Trophoblast cell (in vitro differentiated cells and primary cell): ENCODE measurements around the gene JPH3.

Experiments
- DNase-seq, 2 donors: peaks; one replicate each; pipeline ENCODE4 v3.0.0-alpha.2; 2016
- H2AFZ ChIP-seq: 2 replicates; pipeline ENCODE4 v1.6.1; 2013; ENCODE audit warnings: low read length, moderate library complexity, mild to moderate bottlenecking; ENCODE audit not compliant: insufficient read depth, poor library complexity
- H2AK5ac ChIP-seq: 2 replicates; pipeline ENCODE4 v1.6.1; 2013; ENCODE audit warnings: mild to moderate bottlenecking, low read length
- H2BK120ac ChIP-seq: 2 replicates; pipeline ENCODE4 v1.6.1; 2013; ENCODE audit warnings: low read length, mild to moderate bottlenecking, moderate library complexity; ENCODE audit not compliant: insufficient read depth, poor library complexity
- H2BK12ac ChIP-seq: 2 replicates; pipeline ENCODE4 v1.6.1; 2013; ENCODE audit warnings: mild to moderate bottlenecking, low read length, moderate library complexity
- H2BK5ac ChIP-seq: 2 replicates; pipeline ENCODE4 v1.6.1; 2013; ENCODE audit warnings: low read length, low read depth, moderate library complexity, mild to moderate bottlenecking; ENCODE audit not compliant: poor library complexity
- H3K14ac ChIP-seq: 2 replicates; pipeline ENCODE4 v1.6.1; 2013; ENCODE audit warnings: mild to moderate bottlenecking, low read length
- H3K18ac ChIP-seq: 2 replicates; pipeline ENCODE4 v1.6.1; 2013; ENCODE audit warnings: mild to moderate bottlenecking, low read length
- H3K23ac ChIP-seq: 2 replicates; pipeline ENCODE4 v1.6.1; 2013; ENCODE audit warnings: low read length
- H3K27ac ChIP-seq: 2 replicates; pipeline ENCODE4 v1.5.1; 2013; ENCODE audit warnings: low read depth, mild to moderate bottlenecking, inconsistent platforms, low read length, moderate library complexity
- H3K27me3 ChIP-seq: 2 replicates; pipeline ENCODE4 v1.6.1; 2013; ENCODE audit warnings: inconsistent platforms, mild to moderate bottlenecking, low read length, moderate library complexity; ENCODE audit not compliant: insufficient read depth
- H3K36me3 ChIP-seq, 2 experiments: 1 replicate in 1 of 2; 2 replicates in 1 of 2; pipeline ENCODE4 v1.6.1; 2013; ENCODE audit warnings: low read length in 2 of 2, mild to moderate bottlenecking in 2 of 2, moderate library complexity in 1 of 2; ENCODE audit not compliant: insufficient read depth in 2 of 2, control insufficient read depth in 1 of 2
- H3K4ac ChIP-seq: 2 replicates; pipeline ENCODE4 v1.6.1; 2013; ENCODE audit warnings: low read depth, mild to moderate bottlenecking, low read length, moderate library complexity
- H3K4me1 ChIP-seq, 2 experiments: 1 replicate in 1 of 2; 2 replicates in 1 of 2; pipeline ENCODE4 v1.6.1; 2013; ENCODE audit warnings: low read length in 2 of 2, mild to moderate bottlenecking in 2 of 2, moderate library complexity in 1 of 2; ENCODE audit not compliant: insufficient read depth in 2 of 2, control insufficient read depth in 1 of 2
- H3K4me2 ChIP-seq: 2 replicates; pipeline ENCODE4 v1.6.1; 2013; ENCODE audit warnings: inconsistent platforms, mild to moderate bottlenecking, low read length, moderate library complexity
- H3K4me3 ChIP-seq: 2 replicates; pipeline ENCODE4 v1.5.1; 2013; ENCODE audit warnings: mild to moderate bottlenecking, low read depth, low read length, inconsistent platforms
- H3K79me1 ChIP-seq: one replicate; pipeline ENCODE4 v1.6.1; 2013; ENCODE audit warnings: low read length
- H3K79me2 ChIP-seq: 2 replicates; pipeline ENCODE4 v1.6.1; 2013; ENCODE audit warnings: low read length, mild to moderate bottlenecking; ENCODE audit not compliant: control insufficient read depth, insufficient read depth, poor library complexity
- H3K9ac ChIP-seq: 2 replicates; pipeline ENCODE4 v1.6.1; 2013; ENCODE audit warnings: mild to moderate bottlenecking, low read length
- H3K9me3 ChIP-seq: 2 replicates; pipeline ENCODE4 v1.6.1; 2013; ENCODE audit warnings: low read depth, mild to moderate bottlenecking, control low read depth, inconsistent platforms, low read length; ENCODE audit not compliant: insufficient read depth
- H4K12ac ChIP-seq: 2 replicates; pipeline ENCODE4 v1.6.1; 2013; ENCODE audit warnings: low read depth, mild to moderate bottlenecking, low read length, moderate library complexity
- H4K8ac ChIP-seq: 2 replicates; pipeline ENCODE4 v1.6.1; 2013; ENCODE audit warnings: low read depth, mild to moderate bottlenecking, low read length, moderate library complexity
- H4K91ac ChIP-seq: one replicate; pipeline ENCODE4 v1.6.1; 2013; ENCODE audit warnings: low read depth, mild to moderate bottlenecking, low read length, moderate library complexity
- WGBS: extraction: QIAGEN DNeasy Blood & Tissue Kit; methylation state at CpG from one replicate; pipeline ENCODE4 v1.1.7; 2013; ENCODE audit warnings: missing lambda C conversion rate; ENCODE audit not compliant: insufficient read length, insufficient coverage; ENCODE audit errors: extremely low coverage; 5-methylcytosine and 5-hydroxymethylcytosine counted together

The JPH3 gene

DNA sequence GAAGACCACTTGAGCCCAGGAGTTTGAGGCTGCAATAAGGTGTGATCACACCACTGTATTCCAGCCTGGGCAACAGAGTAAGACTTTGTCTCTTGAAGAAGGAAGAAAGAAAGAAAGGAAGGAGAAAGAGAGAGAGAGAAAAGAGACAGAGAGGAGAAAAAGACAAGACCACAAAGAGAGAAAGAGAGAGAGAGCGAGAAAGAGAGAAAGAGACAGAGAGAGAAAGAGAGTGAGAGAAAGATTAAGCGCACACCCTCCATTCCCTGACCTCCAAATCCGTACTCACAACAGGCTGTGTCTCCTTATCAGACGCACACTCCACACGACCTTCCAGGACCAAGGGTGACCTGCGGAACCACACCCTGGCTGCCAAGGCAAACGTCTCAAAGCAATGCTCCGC is 143.9 kb downstream of the JPH3 start:
- no peak overlapping the region for H2AFZ ChIP-seq
- no peak overlapping the region for H3K18ac ChIP-seq
- H3K79me1 ChIP-seq, result no peaks in the 10 kb centered on the region
- no peak overlapping the region for H3K4me2 ChIP-seq
- no peak overlapping the region for H4K91ac ChIP-seq
- no peak for DNase-seq
- H2BK12ac ChIP-seq, result no peak overlapping the region
- H2BK120ac ChIP-seq, result no peak overlapping the region
- H3K27ac ChIP-seq, result no peak overlapping the region
- no peak overlapping the region for H2BK5ac ChIP-seq
- no peaks in the 10 kb centered on the region for H3K27me3 ChIP-seq
- H4K12ac ChIP-seq, result no peak overlapping the region
- no peak overlapping the region for H3K4ac ChIP-seq
- WGBS, result no CpG with 5 or more reads among the region's 8 CpGs
- no peak overlapping the region for H3K9ac ChIP-seq
- H3K4me3 ChIP-seq, result no peak overlapping the region
- no peak overlapping the region for H3K23ac ChIP-seq
- no peaks in the 10 kb centered on the region for H3K79me2 ChIP-seq
- no peak overlapping the region for H2AK5ac ChIP-seq
- H3K36me3 ChIP-seq, result peaks cover 46 to 54% of the 10 kb centered on the region in 2 experiments
- H3K14ac ChIP-seq, result no peak overlapping the region
- H3K4me1 ChIP-seq, result no peaks in the 10 kb centered on the region
- no peak overlapping the region for H4K8ac ChIP-seq
- no peaks in the 10 kb centered on the region for H3K9me3 ChIP-seq
